GM12878 (cell line): ENCODE measurements around the gene CCR7. TPM values are rescaled to one million over a fixed set of nuclear protein-coding genes. Genes with fewer than 3 reads are reported as not detected.
A peak's percentile ranks its signal among the peaks of the same experiment; 100 is the strongest.

Experiments used
- ATAC-seq: fragments of 200-7000 bp; cut with Tn5 transposase; 3 replicates; pipeline ENCODE4 v1.9.1; 2020; ENCODE audit warnings: mild to moderate bottlenecking, moderate library complexity
- BruUV-seq: library from RNA; stranded (reverse); fragments of 400-500 nt; replicated peaks from 2 replicates; lab custom pipeline; 2021; lab: Mats Ljungman, UMichigan
- CTCF ChIA-PET: fragments of 300-600 bp; sonication (Branson Sonifier 250); formaldehyde crosslinking; extraction: SDS; loops from one replicate; lab custom pipeline; 2021; ENCODE audit warnings: inconsistent platforms; lab: Yijun Ruan, JAX
- POLR2A ChIA-PET: fragments of 350-600 bp; formaldehyde crosslinking; extraction: SDS; loops from one replicate; lab custom pipeline; 2021; ENCODE audit warnings: inconsistent platforms; lab: Charles Lee
- RAD21 ChIA-PET: fragments of 300-600 bp; sonication (Branson Sonifier 250); formaldehyde crosslinking; loops from one replicate; lab custom pipeline; 2023; ENCODE audit warnings: antibody characterized with exemption; ENCODE audit not compliant: unreplicated experiment; lab: Charles Lee
- SMC1A ChIA-PET: fragments of 300-600 bp; sonication (Branson Sonifier 250); formaldehyde crosslinking; loops from one replicate; lab custom pipeline; 2023; ENCODE audit not compliant: unreplicated experiment, uncharacterized antibody; lab: Charles Lee
- DNase-seq: peaks from one replicate; pipeline ENCODE4 v3.0.0-alpha.2; 2011; ENCODE audit warnings: low read depth, low spot score
- FAIRE-seq: peaks from 3 replicates; lab custom pipeline; 2011; peaks lifted over from hg19 to GRCh38; lab: Jason Lieb, UNC
- H2AFZ ChIP-seq: 2 replicates; pipeline ENCODE4 v1.6.0; 2011; ENCODE audit warnings: low read depth, low read length, control low read depth; ENCODE audit not compliant: control insufficient read depth
- H3K27ac ChIP-seq: 2 replicates; pipeline ENCODE4 v1.5.1; 2011; ENCODE audit warnings: control low read depth; ENCODE audit not compliant: control insufficient read depth, insufficient read depth
- H3K27me3 ChIP-seq, 2 experiments: replicated peaks in 1 of 2; 2 replicates each; pipeline versions ENCODE4 v1.6.0 to v1.6.1; 2011; ENCODE audit warnings: low read length in 1 of 2; ENCODE audit not compliant: control insufficient read depth in 2 of 2, insufficient read depth in 2 of 2
- H3K36me3 ChIP-seq, 2 experiments: 2 replicates each; pipeline ENCODE4 v1.5.1; 2011; ENCODE audit warnings: low read length in 1 of 2; ENCODE audit not compliant: control insufficient read depth in 2 of 2, insufficient read depth in 2 of 2
- H3K4me1 ChIP-seq: 2 replicates; pipeline ENCODE4 v1.6.1; 2011; ENCODE audit warnings: mild to moderate bottlenecking, low read length, moderate library complexity, mixed read lengths; ENCODE audit not compliant: control insufficient read depth, insufficient read depth
- H3K4me2 ChIP-seq: 2 replicates; pipeline ENCODE4 v1.6.0; 2011; ENCODE audit warnings: control low read depth; ENCODE audit not compliant: control insufficient read depth, insufficient read depth
- H3K4me3 ChIP-seq: fragments of 200-600 bp; sonication (generic); 2 replicates; pipeline ENCODE4 v1.5.1; 2016
- H3K79me2 ChIP-seq: 2 replicates; pipeline ENCODE4 v1.6.0; 2011; ENCODE audit warnings: low read length; ENCODE audit not compliant: control insufficient read depth, insufficient read depth
- H3K9ac ChIP-seq: 2 replicates; pipeline ENCODE4 v1.8.0; 2011; ENCODE audit warnings: low read length, control low read depth, mixed read lengths; ENCODE audit not compliant: control insufficient read depth, insufficient read depth
- H3K9me3 ChIP-seq: replicated peaks from 3 replicates; pipeline ENCODE4 v1.5.1; 2011; ENCODE audit warnings: mild to moderate bottlenecking, low read length; ENCODE audit not compliant: control insufficient read depth, insufficient read depth
- H4K20me1 ChIP-seq: 2 replicates; pipeline ENCODE4 v1.6.0; 2011; ENCODE audit not compliant: control insufficient read depth, insufficient read depth
- BCL11A ChIP-seq: IDR thresholded peaks from 2 replicates; pipeline ENCODE4 v1.6.1; 2011; ENCODE audit warnings: low read depth, low read length
- BMI1 ChIP-seq: fragments of 450-650 bp; IDR thresholded peaks from 2 replicates; pipeline ENCODE4 v1.6.1; 2016; ENCODE audit warnings: mild to moderate bottlenecking, moderate library complexity, borderline replicate concordance
- CBFB ChIP-seq: IDR thresholded peaks from 2 replicates; pipeline ENCODE4 v1.6.1; 2016; ENCODE audit warnings: antibody characterized with exemption, low read depth
- MTA2 ChIP-seq: fragments of 450-650 bp; IDR thresholded peaks from 2 replicates; pipeline ENCODE4 v1.6.1; 2016; ENCODE audit warnings: low read depth, mild to moderate bottlenecking, moderate library complexity
- NBN ChIP-seq: fragments of 450-650 bp; IDR thresholded peaks from 2 replicates; pipeline ENCODE4 v1.6.1; 2016
- NR2C2 ChIP-seq: IDR thresholded peaks from 2 replicates; pipeline ENCODE4 v1.6.1; 2011; ENCODE audit warnings: borderline replicate concordance, low read depth; ENCODE audit not compliant: control insufficient read depth, insufficient read length
- POLR2AphosphoS2 ChIP-seq: IDR thresholded peaks from 2 replicates; pipeline ENCODE4 v1.6.1; 2011; ENCODE audit warnings: low read depth, mild to moderate bottlenecking, low read length, improper control_type of control experiment, moderate library complexity
- SREBF1 ChIP-seq: IDR thresholded peaks from 2 replicates; pipeline ENCODE4 v1.6.1; 2012; ENCODE audit warnings: mild to moderate bottlenecking, low read length
- STAT1 ChIP-seq: fragments of 450-650 bp; conservative IDR thresholded peaks from 2 replicates; pipeline ENCODE4 v1.6.1; 2014; ENCODE audit warnings: antibody characterized with exemption, mild to moderate bottlenecking
- TBL1XR1 ChIP-seq: IDR thresholded peaks from 2 replicates; pipeline ENCODE4 v1.6.1; 2012; ENCODE audit warnings: low read depth, low read length, improper control_type of control experiment
- WGBS: methylation state at CpG from one replicate; pipeline ENCODE4 v1.1.6; 2016; ENCODE audit warnings: low lambda C conversion rate; ENCODE audit not compliant: insufficient replicate concordance, insufficient coverage; ENCODE audit errors: missing lambda C conversion rate; 5-methylcytosine and 5-hydroxymethylcytosine counted together
- in situ Hi-C: fragments of 300-500 bp; cut with MboI; formaldehyde crosslinking; loops from 9 replicates; pipeline ENCODE4 v1.14.3; 2018; ENCODE audit warnings: mixed read lengths
- intact Hi-C: fragments of 100-400 bp; cut with micrococcal nuclease; formaldehyde crosslinking; loops from one replicate; pipeline ENCODE4 v1.14.2; 2022; ENCODE audit not compliant: unreplicated experiment
- polyA plus RNA-seq, 11 experiments: library from polyadenylated mRNA; depleted of rRNA in 4 of 11; unstranded in 6 of 11; stranded (reverse) in 5 of 11; fragments of >200 nt; fragmentation: Nextera tagmentation in 4 of 11; fragmentation: Illumina TruSeq in 1 of 11; extraction: Ambion mirVana in 4 of 11; extraction: Trizol in 1 of 11; gene quantifications; 1 replicate in 1 of 11; 2 replicates in 10 of 11; pipeline versions ENCODE4 v1.2.1 to v1.2.3, GENCODE V29; 2011 to 2016; ENCODE audit warnings: inconsistent platforms in 2 of 11, missing spikeins in 2 of 11, low read depth in 1 of 11
- total RNA-seq, 4 experiments: library from RNA; depleted of rRNA in 3 of 4; stranded (reverse); fragments of >200 nt in 3 of 4; fragmentation: Illumina TruSeq in 1 of 4; extraction: Trizol in 1 of 4; gene quantifications; 2 replicates each; pipeline versions ENCODE4 v1.2.1 to v1.2.3, GENCODE V29; 2013 to 2021
- TF ChIP-seq, protein P1 (sequence below): fragments of 450-650 bp; IDR thresholded peaks from 2 replicates; pipeline ENCODE4 v1.6.1; 2017; ENCODE audit warnings: low read depth, mild to moderate bottlenecking, moderate library complexity
- TF ChIP-seq, protein P2 (sequence below): fragments of 450-650 bp; IDR thresholded peaks from 2 replicates; pipeline ENCODE4 v1.6.1; 2016; ENCODE audit warnings: mild to moderate bottlenecking
- TF ChIP-seq, protein P3 (sequence below): fragments of 450-650 bp; conservative IDR thresholded peaks from 2 replicates; pipeline ENCODE4 v1.6.1; 2017; ENCODE audit warnings: mild to moderate bottlenecking, moderate library complexity

Gene CCR7
- total and polyA plus RNA-seq, 10 of the 15 experiments (the other 5 are each of a cell fraction or from before 2014, with no cell fraction given), result 131 to 1,171 (median 260) TPM

DNA sequence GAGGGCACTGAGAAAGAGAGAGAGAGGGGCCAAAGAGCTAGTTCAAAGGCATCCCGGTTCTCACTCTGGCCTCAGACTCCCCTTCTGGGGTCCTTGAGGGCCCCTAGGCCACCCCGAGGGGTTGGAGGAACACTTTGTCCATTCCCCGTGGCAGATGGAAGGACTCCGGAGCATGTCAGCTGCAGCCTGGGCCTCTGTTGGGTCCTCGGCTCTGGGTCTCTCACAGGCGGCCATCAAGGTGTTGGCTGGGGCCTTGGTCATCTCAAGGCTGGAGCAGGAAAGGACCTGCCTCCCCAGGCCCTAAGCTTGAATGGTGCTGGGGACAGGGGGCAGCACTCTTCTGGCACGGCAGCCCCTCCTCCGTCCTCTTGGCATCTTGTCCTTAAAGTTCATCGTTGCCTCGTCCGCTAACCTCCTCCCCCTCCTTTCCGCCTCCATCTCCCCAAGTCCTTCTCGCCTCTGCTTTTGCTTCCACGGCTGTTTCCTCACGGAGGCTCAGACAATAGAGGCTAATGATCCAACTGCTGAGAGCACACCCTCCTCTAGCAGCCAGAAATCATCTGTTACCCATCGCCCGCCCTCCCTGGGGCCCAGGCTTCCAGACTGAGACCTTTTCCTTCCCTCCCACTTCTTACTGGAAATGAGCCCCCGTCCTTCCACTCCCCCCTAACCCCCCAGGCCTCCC is 23.3 kb downstream of the CCR7 start (continued):
- TF ChIP-seq POLR2AphosphoS2 (no peak), TBL1XR1 (no peak), CBFB (no peak), BMI1 (no peak), NBN (no peak), MTA2 (no peak; the same call in 1 of the 2 replicates)
- TF ChIP-seq, protein P1, sequence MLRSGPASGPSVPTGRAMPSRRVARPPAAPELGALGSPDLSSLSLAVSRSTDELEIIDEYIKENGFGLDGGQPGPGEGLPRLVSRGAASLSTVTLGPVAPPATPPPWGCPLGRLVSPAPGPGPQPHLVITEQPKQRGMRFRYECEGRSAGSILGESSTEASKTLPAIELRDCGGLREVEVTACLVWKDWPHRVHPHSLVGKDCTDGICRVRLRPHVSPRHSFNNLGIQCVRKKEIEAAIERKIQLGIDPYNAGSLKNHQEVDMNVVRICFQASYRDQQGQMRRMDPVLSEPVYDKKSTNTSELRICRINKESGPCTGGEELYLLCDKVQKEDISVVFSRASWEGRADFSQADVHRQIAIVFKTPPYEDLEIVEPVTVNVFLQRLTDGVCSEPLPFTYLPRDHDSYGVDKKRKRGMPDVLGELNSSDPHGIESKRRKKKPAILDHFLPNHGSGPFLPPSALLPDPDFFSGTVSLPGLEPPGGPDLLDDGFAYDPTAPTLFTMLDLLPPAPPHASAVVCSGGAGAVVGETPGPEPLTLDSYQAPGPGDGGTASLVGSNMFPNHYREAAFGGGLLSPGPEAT, result no peak

DNA sequence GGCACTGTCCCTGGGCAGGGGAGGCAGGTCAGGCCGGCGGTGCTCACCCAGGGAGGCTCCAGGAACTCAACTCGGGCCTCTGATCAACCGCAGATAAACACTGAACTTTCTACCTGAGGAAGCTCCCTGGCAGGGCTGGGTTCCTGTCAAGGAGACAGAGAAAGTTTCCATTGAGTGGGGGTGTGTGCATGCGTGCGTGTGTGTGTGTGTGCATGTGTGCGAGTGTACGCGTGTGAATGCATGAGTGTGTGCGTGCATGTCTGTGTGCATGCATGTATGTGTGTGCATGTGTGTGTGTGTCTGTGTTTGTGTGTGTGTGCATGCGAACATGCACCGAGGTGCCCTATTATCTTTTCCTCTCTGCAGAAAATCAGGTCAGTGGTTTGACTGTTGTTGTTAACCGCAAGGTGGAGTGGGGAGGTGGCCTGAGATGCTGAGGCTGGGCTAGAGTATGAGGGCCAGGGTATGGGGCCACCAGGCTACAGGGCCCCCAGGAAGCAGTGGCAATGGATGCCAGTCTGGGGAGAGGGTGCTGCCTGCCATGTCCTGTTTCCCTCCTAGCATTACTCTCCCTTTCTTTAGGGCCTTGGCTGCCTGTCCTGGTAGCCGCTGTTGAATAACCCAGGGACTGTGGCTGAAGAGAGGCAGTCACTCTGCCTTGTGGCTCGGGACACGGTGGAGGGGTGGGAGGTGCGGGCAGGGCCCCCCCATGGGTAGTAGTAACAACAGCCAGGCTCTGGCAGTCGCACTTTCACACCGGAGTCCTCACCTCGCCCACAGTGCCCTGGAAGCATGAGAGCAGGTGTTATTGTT is 24.0 kb downstream of the CCR7 start:
- ChIA-PET POLR2A (interaction anchor here (0.9 to 4.8 kb wide), 6 partner anchors 8 to 125 kb away, joined by 3 to 50 read pairs (median 16); partner anchors contain the start of genes CCR7 and TOP2A), RAD21 (interaction anchor here (1.0 to 16.5 kb wide), 8 partner anchors 9 to 95 kb away, joined by 4 to 514 read pairs (median 8); partner anchors contain the start of gene CCR7), SMC1A (interaction anchor here (0.6 to 15.5 kb wide), 8 partner anchors 8 to 124 kb away, joined by 3 to 430 read pairs (median 10); partner anchors contain the start of genes CCR7 and TOP2A), CTCF (interaction anchor here (0.6 to 19.2 kb wide), 11 partner anchors 6 to 1259 kb away, joined by 3 to 318 read pairs (median 4); partner anchors contain the start of genes CCR7 and IGFBP4)
- 47% methylated on average over 20 of the region's 20 CpGs for WGBS
- DNase-seq, result no peak
- Histone ChIP-seq H3K9ac (no peak overlapping the region; the same call in 1 of the 2 replicates), H3K4me2 (peak overlapping the region; percentile 68), H3K27ac (peak overlapping the region; percentile 48), H3K4me3 (no peak overlapping the region), H4K20me1 (no peaks in the 10 kb centered on the region), H3K79me2 (no peaks in the 10 kb centered on the region), H3K27me3 (no peaks in the 10 kb centered on the region; a peak in 1 of 4 replicates), H3K36me3 (no peaks in the 10 kb centered on the region), H3K9me3 (no peaks in the 10 kb centered on the region; the same call in 2 of the 3 replicates), H3K4me1 (peaks cover 61% of the 10 kb centered on the region), H2AFZ (no peak overlapping the region)
- FAIRE-seq, result no peak
- in situ Hi-C loops, result loop anchor here (25.0 kb wide), 1 partner anchor 104 kb away; the partner anchor contains the start of gene IGFBP4
- no TSS peak for BruUV-seq
- peak; percentile 52 for ATAC-seq
- intact Hi-C loops, result loop anchor here (2.0 to 10.0 kb wide), 2 partner anchors 20 to 254 kb away; partner anchors contain the start of gene KRT28
- TF ChIP-seq, protein P2, sequence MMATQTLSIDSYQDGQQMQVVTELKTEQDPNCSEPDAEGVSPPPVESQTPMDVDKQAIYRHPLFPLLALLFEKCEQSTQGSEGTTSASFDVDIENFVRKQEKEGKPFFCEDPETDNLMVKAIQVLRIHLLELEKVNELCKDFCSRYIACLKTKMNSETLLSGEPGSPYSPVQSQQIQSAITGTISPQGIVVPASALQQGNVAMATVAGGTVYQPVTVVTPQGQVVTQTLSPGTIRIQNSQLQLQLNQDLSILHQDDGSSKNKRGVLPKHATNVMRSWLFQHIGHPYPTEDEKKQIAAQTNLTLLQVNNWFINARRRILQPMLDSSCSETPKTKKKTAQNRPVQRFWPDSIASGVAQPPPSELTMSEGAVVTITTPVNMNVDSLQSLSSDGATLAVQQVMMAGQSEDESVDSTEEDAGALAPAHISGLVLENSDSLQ, result peak; percentile 25; the same call in 1 of the 2 replicates
- TF ChIP-seq BCL11A, result no peak; the same call in 1 of the 2 replicates
- TF ChIP-seq STAT1, result 0 out of 2 replicates have a peak, but pooled peaks have one; percentile 17
- TF ChIP-seq, protein P1, result peak; percentile 87
- TF ChIP-seq, protein P3, sequence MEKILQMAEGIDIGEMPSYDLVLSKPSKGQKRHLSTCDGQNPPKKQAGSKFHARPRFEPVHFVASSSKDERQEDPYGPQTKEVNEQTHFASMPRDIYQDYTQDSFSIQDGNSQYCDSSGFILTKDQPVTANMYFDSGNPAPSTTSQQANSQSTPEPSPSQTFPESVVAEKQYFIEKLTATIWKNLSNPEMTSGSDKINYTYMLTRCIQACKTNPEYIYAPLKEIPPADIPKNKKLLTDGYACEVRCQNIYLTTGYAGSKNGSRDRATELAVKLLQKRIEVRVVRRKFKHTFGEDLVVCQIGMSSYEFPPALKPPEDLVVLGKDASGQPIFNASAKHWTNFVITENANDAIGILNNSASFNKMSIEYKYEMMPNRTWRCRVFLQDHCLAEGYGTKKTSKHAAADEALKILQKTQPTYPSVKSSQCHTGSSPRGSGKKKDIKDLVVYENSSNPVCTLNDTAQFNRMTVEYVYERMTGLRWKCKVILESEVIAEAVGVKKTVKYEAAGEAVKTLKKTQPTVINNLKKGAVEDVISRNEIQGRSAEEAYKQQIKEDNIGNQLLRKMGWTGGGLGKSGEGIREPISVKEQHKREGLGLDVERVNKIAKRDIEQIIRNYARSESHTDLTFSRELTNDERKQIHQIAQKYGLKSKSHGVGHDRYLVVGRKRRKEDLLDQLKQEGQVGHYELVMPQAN, result 0 out of 2 replicates have a peak, but pooled peaks have one; percentile 19
- TF ChIP-seq NR2C2, result no peak
- no peak for TF ChIP-seq SREBF1
